H9 (cell line): ENCODE data around the gene ARHGAP10. TPM values are rescaled to one million over a fixed set of nuclear protein-coding genes. Genes with fewer than 3 reads are reported as not detected.

Experiments used
- DNase-seq: peaks from one replicate; pipeline ENCODE4 v3.0.0-alpha.2; 2017
- H2AFZ ChIP-seq: one replicate; pipeline ENCODE4 v1.6.1; 2013; ENCODE audit warnings: mild to moderate bottlenecking, low read length, control low read depth, moderate library complexity
- H2AK5ac ChIP-seq: 2 replicates; pipeline ENCODE4 v1.6.1; 2013; ENCODE audit warnings: low read length, control low read depth, mixed read lengths; ENCODE audit not compliant: insufficient read length
- H2BK120ac ChIP-seq: one replicate; pipeline ENCODE4 v1.6.1; 2013; ENCODE audit warnings: low read depth, mild to moderate bottlenecking, low read length, control low read depth, inconsistent platforms; ENCODE audit not compliant: poor library complexity, severe bottlenecking
- H2BK12ac ChIP-seq: 2 replicates; pipeline ENCODE4 v1.6.1; 2013; ENCODE audit warnings: low read length, control low read depth, mixed read lengths, low read depth; ENCODE audit not compliant: insufficient read length
- H2BK15ac ChIP-seq: 2 replicates; pipeline ENCODE4 v1.6.1; 2013; ENCODE audit warnings: low read depth, low read length, control low read depth
- H2BK20ac ChIP-seq: one replicate; pipeline ENCODE4 v1.6.1; 2013; ENCODE audit warnings: low read depth, mild to moderate bottlenecking, low read length, control low read depth, inconsistent platforms; ENCODE audit not compliant: poor library complexity, severe bottlenecking
- H2BK5ac ChIP-seq: 2 replicates; pipeline ENCODE4 v1.6.1; 2013; ENCODE audit warnings: low read length, control low read depth, mixed read lengths; ENCODE audit not compliant: insufficient read length
- H3K14ac ChIP-seq: 2 replicates; pipeline ENCODE4 v1.6.1; 2013; ENCODE audit warnings: low read length, control low read depth; ENCODE audit not compliant: insufficient read depth
- H3K18ac ChIP-seq: 2 replicates; pipeline ENCODE4 v1.6.1; 2013; ENCODE audit warnings: low read depth, mild to moderate bottlenecking, mixed read lengths, low read length, control low read depth; ENCODE audit not compliant: insufficient read length
- H3K23ac ChIP-seq: 2 replicates; pipeline ENCODE4 v1.6.1; 2013; ENCODE audit warnings: low read length, control low read depth, mixed read lengths, low read depth; ENCODE audit not compliant: insufficient read length
- H3K23me2 ChIP-seq: 2 replicates; pipeline ENCODE4 v1.6.1; 2013; ENCODE audit warnings: low read depth, mild to moderate bottlenecking, mixed read lengths, low read length, control low read depth; ENCODE audit not compliant: insufficient read length, poor library complexity, severe bottlenecking
- H3K27ac ChIP-seq: 2 replicates; pipeline ENCODE4 v1.5.1; 2013; ENCODE audit warnings: low read length, control low read depth, mixed read lengths, low read depth; ENCODE audit not compliant: insufficient read length
- H3K27me3 ChIP-seq: 2 replicates; pipeline ENCODE4 v1.6.1; 2013; ENCODE audit warnings: low read length, control low read depth, inconsistent platforms; ENCODE audit not compliant: insufficient read depth
- H3K4ac ChIP-seq: 2 replicates; pipeline ENCODE4 v1.6.1; 2013; ENCODE audit warnings: low read depth, mild to moderate bottlenecking, control low read depth, inconsistent platforms, low read length, moderate library complexity
- H3K4me1 ChIP-seq: 2 replicates; pipeline ENCODE4 v1.6.1; 2013; ENCODE audit warnings: low read length, control low read depth, inconsistent platforms; ENCODE audit not compliant: insufficient read depth
- H3K4me2 ChIP-seq: 2 replicates; pipeline ENCODE4 v1.6.1; 2013; ENCODE audit warnings: low read length, control low read depth, mixed read lengths; ENCODE audit not compliant: insufficient read length, insufficient read depth
- H3K56ac ChIP-seq: 2 replicates; pipeline ENCODE4 v1.6.1; 2013; ENCODE audit warnings: low read depth, mild to moderate bottlenecking, mixed read lengths, low read length, control low read depth; ENCODE audit not compliant: insufficient read length
- H3K79me1 ChIP-seq: 2 replicates; pipeline ENCODE4 v1.6.1; 2013; ENCODE audit warnings: low read depth, mild to moderate bottlenecking, moderate library complexity, low read length, control low read depth, inconsistent platforms; ENCODE audit not compliant: insufficient read depth, poor library complexity, severe bottlenecking
- H3K79me2 ChIP-seq: 2 replicates; pipeline ENCODE4 v1.6.1; 2013; ENCODE audit warnings: low read length, control low read depth, inconsistent platforms; ENCODE audit not compliant: insufficient read depth
- H3K9ac ChIP-seq: 2 replicates; pipeline ENCODE4 v1.6.1; 2013; ENCODE audit warnings: low read length, control low read depth, mixed read lengths; ENCODE audit not compliant: insufficient read length; ENCODE audit errors: extremely low read depth
- H3K9me3 ChIP-seq: one replicate; pipeline ENCODE4 v1.6.1; 2013; ENCODE audit warnings: low read depth, low read length, inconsistent platforms; ENCODE audit not compliant: control insufficient read depth
- H3T11ph ChIP-seq: one replicate; pipeline ENCODE4 v1.6.1; 2013; ENCODE audit warnings: mild to moderate bottlenecking, low read length, control low read depth, inconsistent platforms
- H4K20me1 ChIP-seq: one replicate; pipeline ENCODE4 v1.6.1; 2013; ENCODE audit not compliant: control insufficient read depth, insufficient read length, insufficient read depth
- H4K5ac ChIP-seq: 2 replicates; pipeline ENCODE4 v1.6.1; 2013; ENCODE audit warnings: low read depth, mild to moderate bottlenecking, mixed read lengths, low read length, control low read depth; ENCODE audit not compliant: insufficient read length
- H4K8ac ChIP-seq: replicated peaks from 2 replicates; pipeline ENCODE4 v1.6.1; 2013; ENCODE audit warnings: low read length, control low read depth, mixed read lengths, low read depth; ENCODE audit not compliant: insufficient read length
- H4K91ac ChIP-seq: 2 replicates; pipeline ENCODE4 v1.6.1; 2013; ENCODE audit warnings: low read depth, mild to moderate bottlenecking, moderate library complexity, mixed read lengths, low read length, control low read depth; ENCODE audit not compliant: insufficient read length
- H3K27ac Mint-ChIP-seq, 3 experiments: 2 replicates in 2 of 3; 3 replicates in 1 of 3; pipeline ENCODE4 v1.8.0; 2020 to 2021; ENCODE audit warnings: mixed read lengths in 3 of 3, mild to moderate bottlenecking in 1 of 3, moderate library complexity in 1 of 3
- H3K27me3 Mint-ChIP-seq: 2 replicates; pipeline ENCODE4 v1.8.0; 2021; ENCODE audit warnings: low read depth, mild to moderate bottlenecking, moderate library complexity, mixed read lengths
- H3K36me3 Mint-ChIP-seq, 3 experiments: 2 replicates in 2 of 3; 3 replicates in 1 of 3; pipeline ENCODE4 v1.8.0; 2020 to 2021; ENCODE audit warnings: low read depth in 3 of 3, mixed read lengths in 3 of 3; ENCODE audit not compliant: insufficient read depth in 1 of 3
- H3K4me1 Mint-ChIP-seq, 2 experiments: 2 replicates each; pipeline ENCODE4 v1.8.0; 2020; ENCODE audit warnings: mixed read lengths in 2 of 2
- H3K4me3 Mint-ChIP-seq, 2 experiments: 2 replicates in 1 of 2; 3 replicates in 1 of 2; pipeline ENCODE4 v1.8.0; 2020 to 2021; ENCODE audit warnings: mild to moderate bottlenecking in 2 of 2, mixed read lengths in 2 of 2, moderate library complexity in 1 of 2
- H3K9me3 Mint-ChIP-seq, 2 experiments: 2 replicates in 1 of 2; 3 replicates in 1 of 2; pipeline ENCODE4 v1.8.0; 2020; ENCODE audit warnings: mild to moderate bottlenecking in 2 of 2, mixed read lengths in 2 of 2, moderate library complexity in 1 of 2
- WGBS: extraction: QIAGEN DNeasy Blood & Tissue Kit; methylation state at CpG from one replicate; pipeline ENCODE4 v1.1.7; 2013; ENCODE audit warnings: missing lambda C conversion rate, low lambda C conversion rate, mixed read lengths; ENCODE audit not compliant: insufficient read length; ENCODE audit errors: extremely low coverage; 5-methylcytosine and 5-hydroxymethylcytosine counted together
- total RNA-seq: library from RNA; stranded (reverse); gene quantifications from 2 replicates; pipeline ENCODE4 v1.2.1, GENCODE V29; 2021
- TF ChIP-seq, protein P1 (sequence below): fragments of 200-600 bp; sonication (generic); conservative IDR thresholded peaks from 3 replicates; pipeline ENCODE4 v1.8.0; 2021; ENCODE audit warnings: antibody characterized with exemption, mild to moderate bottlenecking

Gene ARHGAP10
- total RNA-seq, 1 experiment from 2014 or later: 7.8 TPM

DNA sequence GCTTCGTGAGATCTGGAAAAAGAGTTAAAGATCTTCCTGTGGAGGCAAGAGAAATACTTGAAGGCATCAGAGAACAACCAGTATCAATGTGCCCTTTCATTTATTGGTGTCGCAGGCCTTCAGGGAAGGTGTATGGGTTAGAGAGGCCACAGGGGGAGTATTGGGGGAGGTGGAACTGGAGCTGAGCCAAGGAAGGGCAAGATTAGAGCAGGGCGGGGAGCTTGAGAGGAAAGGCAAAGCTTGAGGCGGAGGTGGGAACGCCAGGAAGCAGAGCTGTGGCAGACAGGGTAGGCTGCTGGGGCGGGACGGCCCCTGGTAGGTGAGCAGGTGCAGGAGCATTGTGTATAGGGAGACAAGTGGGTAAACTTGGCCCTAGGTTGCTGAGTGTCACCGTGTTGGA lies 329.9 kb downstream of the ARHGAP10 start:
- no peak overlapping the region for H2BK20ac ChIP-seq
- H3K4me1 ChIP-seq: peaks cover 5% of the 10 kb centered on the region; the same call in 1 of the 2 replicates
- Mint-ChIP-seq H3K4me3 (no peak overlapping the region), H3K27me3 (no peaks in the 10 kb centered on the region), H3K4me1 (peaks cover 27 to 34% of the 10 kb centered on the region in 2 experiments), H3K27ac (peak overlapping the region in 1 of 3 experiments; percentile 2; a peak in 1 of 7 replicates), H3K36me3 (no peaks in the 10 kb centered on the region), H3K9me3 (no peaks in the 10 kb centered on the region)
- no peak overlapping the region for H3K27ac ChIP-seq
- no peak for DNase-seq
- no peak overlapping the region for H3K4ac ChIP-seq
- no peak overlapping the region for H3K9ac ChIP-seq
- no peak overlapping the region for H4K91ac ChIP-seq
- H2BK12ac ChIP-seq: no peak overlapping the region
- no peaks in the 10 kb centered on the region for H3K79me2 ChIP-seq
- H2BK120ac ChIP-seq: no peak overlapping the region
- H2AK5ac ChIP-seq: no peak overlapping the region
- no peak overlapping the region for H3K14ac ChIP-seq
- no peaks in the 10 kb centered on the region for H3K9me3 ChIP-seq
- H2BK5ac ChIP-seq: no peak overlapping the region
- H3K4me2 ChIP-seq: no peak overlapping the region
- H3K23me2 ChIP-seq: no peaks in the 10 kb centered on the region
- TF ChIP-seq, protein P1, sequence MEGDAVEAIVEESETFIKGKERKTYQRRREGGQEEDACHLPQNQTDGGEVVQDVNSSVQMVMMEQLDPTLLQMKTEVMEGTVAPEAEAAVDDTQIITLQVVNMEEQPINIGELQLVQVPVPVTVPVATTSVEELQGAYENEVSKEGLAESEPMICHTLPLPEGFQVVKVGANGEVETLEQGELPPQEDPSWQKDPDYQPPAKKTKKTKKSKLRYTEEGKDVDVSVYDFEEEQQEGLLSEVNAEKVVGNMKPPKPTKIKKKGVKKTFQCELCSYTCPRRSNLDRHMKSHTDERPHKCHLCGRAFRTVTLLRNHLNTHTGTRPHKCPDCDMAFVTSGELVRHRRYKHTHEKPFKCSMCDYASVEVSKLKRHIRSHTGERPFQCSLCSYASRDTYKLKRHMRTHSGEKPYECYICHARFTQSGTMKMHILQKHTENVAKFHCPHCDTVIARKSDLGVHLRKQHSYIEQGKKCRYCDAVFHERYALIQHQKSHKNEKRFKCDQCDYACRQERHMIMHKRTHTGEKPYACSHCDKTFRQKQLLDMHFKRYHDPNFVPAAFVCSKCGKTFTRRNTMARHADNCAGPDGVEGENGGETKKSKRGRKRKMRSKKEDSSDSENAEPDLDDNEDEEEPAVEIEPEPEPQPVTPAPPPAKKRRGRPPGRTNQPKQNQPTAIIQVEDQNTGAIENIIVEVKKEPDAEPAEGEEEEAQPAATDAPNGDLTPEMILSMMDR: no peak; the same call in 2 of the 3 replicates
- H3T11ph ChIP-seq: no peak overlapping the region
- no peaks in the 10 kb centered on the region for H4K20me1 ChIP-seq
- no peak overlapping the region for H2BK15ac ChIP-seq
- no peaks in the 10 kb centered on the region for H3K27me3 ChIP-seq
- no CpG with 5 or more reads among the region's 8 CpGs for WGBS
- no peaks in the 10 kb centered on the region for H3K79me1 ChIP-seq
- no peak overlapping the region for H2AFZ ChIP-seq
- H3K23ac ChIP-seq: no peak overlapping the region
- H3K18ac ChIP-seq: no peak overlapping the region
- no peak overlapping the region for H4K5ac ChIP-seq
- no peak overlapping the region for H3K56ac ChIP-seq
- no peak overlapping the region for H4K8ac ChIP-seq
